ENCODE measurements around the gene MXD4. TPM values are rescaled to one million over a fixed set of nuclear protein-coding genes. Genes with fewer than 3 reads are reported as not detected.

The MXD4 gene
- total RNA-seq, 1 experiment from 2014 or later: 18.9 TPM

DNA sequence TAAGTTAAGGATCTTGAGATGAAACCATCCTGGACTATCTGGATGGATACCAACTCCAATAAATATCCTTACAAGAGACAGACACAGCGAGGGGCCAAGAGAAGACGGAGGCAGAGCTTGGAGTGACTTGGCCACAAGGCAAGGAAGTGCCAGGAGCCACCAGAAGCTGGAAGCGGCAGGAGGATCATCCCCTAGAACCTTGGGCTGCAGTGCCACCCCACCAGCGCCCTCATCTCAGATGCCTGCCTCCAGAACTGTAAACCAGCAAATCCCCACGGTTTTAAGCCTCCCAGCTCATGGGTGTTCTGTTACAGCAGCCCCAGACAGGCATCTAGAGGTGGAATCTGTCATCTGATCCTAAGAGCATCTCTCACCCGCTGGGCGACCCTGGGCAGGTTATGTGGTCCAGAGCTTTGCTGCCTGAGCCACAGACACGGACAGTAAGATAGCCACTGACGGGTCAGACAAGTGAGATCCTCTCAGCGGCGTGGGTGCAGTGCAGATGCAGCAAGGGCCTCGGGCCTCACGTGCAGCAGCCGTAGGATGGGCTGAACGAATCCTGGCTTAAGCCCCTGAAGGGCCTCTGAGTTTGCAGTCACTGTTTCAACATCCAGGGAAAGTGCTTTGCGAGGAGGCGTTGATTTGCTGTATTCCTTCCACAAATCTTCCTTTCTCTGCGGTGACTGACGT, 25.1 kb upstream of the MXD4 start:
- Histone ChIP-seq H3K4me1 (ENCODE audit: insufficient read depth, low read length) (peaks cover 11% of the 10 kb centered on the region), H3K27ac (ENCODE audit: low read length) (no peak overlapping the region), H3K79me2 (ENCODE audit: low read length) (no peaks in the 10 kb centered on the region), H3K4me3 (ENCODE audit: low read length) (no peak overlapping the region), H3K9ac (ENCODE audit: low read length) (no peak overlapping the region), H3F3A (ENCODE audit: low read length, unreplicated experiment) (no peaks in the 10 kb centered on the region), H3K36me3 (ENCODE audit: low read depth, low read length) (no peaks in the 10 kb centered on the region), H3K9me3 (ENCODE audit: low read length) (no peaks in the 10 kb centered on the region), H3K4me2 (ENCODE audit: low read length) (no peak overlapping the region), H2AFZ (ENCODE audit: low read length) (no peak overlapping the region), H3K27me3 (ENCODE audit: low read length) (no peaks in the 10 kb centered on the region), H4K20me1 (ENCODE audit: low read length) (no peaks in the 10 kb centered on the region), H3K9me2 (replicated peaks; ENCODE audit: low read length) (no peaks in the 10 kb centered on the region)
- DNase-seq (no peak), ATAC-seq (no peak)
- intact Hi-C loops (cut with micrococcal nuclease): no loop called here
- TF ChIP-seq, protein P1, sequence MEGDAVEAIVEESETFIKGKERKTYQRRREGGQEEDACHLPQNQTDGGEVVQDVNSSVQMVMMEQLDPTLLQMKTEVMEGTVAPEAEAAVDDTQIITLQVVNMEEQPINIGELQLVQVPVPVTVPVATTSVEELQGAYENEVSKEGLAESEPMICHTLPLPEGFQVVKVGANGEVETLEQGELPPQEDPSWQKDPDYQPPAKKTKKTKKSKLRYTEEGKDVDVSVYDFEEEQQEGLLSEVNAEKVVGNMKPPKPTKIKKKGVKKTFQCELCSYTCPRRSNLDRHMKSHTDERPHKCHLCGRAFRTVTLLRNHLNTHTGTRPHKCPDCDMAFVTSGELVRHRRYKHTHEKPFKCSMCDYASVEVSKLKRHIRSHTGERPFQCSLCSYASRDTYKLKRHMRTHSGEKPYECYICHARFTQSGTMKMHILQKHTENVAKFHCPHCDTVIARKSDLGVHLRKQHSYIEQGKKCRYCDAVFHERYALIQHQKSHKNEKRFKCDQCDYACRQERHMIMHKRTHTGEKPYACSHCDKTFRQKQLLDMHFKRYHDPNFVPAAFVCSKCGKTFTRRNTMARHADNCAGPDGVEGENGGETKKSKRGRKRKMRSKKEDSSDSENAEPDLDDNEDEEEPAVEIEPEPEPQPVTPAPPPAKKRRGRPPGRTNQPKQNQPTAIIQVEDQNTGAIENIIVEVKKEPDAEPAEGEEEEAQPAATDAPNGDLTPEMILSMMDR (conservative IDR thresholded peaks at IDR 0.05; ENCODE audit: low read depth, low read length): no peak
- TF ChIP-seq EZH2phosphoT487 (IDR thresholded peaks at IDR 0.05; ENCODE audit: borderline replicate concordance, low read length) (no peak), EZH2 (IDR thresholded peaks at IDR 0.05; ENCODE audit: low read length, unreplicated experiment) (no peak)
- POLR2A ChIA-PET (ENCODE audit: unreplicated experiment): no interaction called here
- CTCF ChIA-PET: no interaction called here
- no TSS peak for BruUV-seq (replicated peaks)

DNA sequence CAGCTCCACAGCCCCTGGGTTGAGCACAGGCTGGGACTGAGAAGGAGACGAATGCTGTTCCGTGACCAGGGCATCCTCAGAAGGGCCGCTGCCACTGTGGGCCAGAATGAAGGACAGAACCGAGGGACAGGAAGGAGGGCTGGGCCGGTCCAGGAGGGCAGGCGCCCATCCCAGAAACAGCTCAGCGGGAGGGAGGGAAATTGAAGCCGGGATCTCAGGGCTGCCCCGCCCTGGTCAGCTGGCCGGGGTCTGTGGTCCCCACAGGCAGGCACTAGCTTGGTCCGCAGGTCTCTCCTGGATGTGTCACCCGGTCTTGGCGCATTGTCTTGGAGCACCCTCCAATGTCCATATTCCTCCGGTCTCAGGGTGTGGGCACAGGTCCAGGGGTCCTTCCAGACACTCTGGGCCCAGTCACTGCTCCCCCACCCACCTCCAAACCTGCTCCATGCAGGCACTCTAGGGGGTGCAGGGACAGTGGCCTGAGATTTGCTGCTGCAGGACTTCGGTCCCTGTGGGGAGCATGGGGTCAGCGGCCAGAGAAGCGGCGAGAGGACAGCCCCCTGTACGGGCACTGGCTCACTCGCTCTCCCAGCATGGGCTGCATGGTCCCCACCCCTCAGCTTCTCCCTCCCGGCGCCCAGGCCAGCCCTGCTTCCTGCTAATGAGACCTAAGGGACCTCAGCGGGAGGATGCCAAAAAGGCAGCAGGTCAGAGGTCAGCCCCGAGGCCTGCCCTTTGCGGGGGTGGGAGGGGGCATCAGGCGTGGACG, 23.9 kb upstream of the MXD4 start:
- Histone ChIP-seq H3K4me2 (ENCODE audit: low read length) (no peak overlapping the region), H3F3A (ENCODE audit: low read length, unreplicated experiment) (no peaks in the 10 kb centered on the region), H3K27me3 (ENCODE audit: low read length) (no peaks in the 10 kb centered on the region), H3K4me3 (ENCODE audit: low read length) (no peak overlapping the region), H3K79me2 (ENCODE audit: low read length) (no peaks in the 10 kb centered on the region), H3K9me3 (ENCODE audit: low read length) (no peaks in the 10 kb centered on the region), H3K9ac (ENCODE audit: low read length) (no peak overlapping the region), H3K4me1 (ENCODE audit: insufficient read depth, low read length) (peaks cover 11% of the 10 kb centered on the region), H4K20me1 (ENCODE audit: low read length) (no peaks in the 10 kb centered on the region), H3K9me2 (replicated peaks; ENCODE audit: low read length) (no peaks in the 10 kb centered on the region), H2AFZ (ENCODE audit: low read length) (no peak overlapping the region), H3K27ac (ENCODE audit: low read length) (peak overlapping the region; percentile 61), H3K36me3 (ENCODE audit: low read depth, low read length) (no peaks in the 10 kb centered on the region)
- TF ChIP-seq EZH2phosphoT487 (IDR thresholded peaks at IDR 0.05; ENCODE audit: borderline replicate concordance, low read length): no peak
- TF ChIP-seq EZH2 (IDR thresholded peaks at IDR 0.05; ENCODE audit: low read length, unreplicated experiment): no peak
- TF ChIP-seq, protein P1 (conservative IDR thresholded peaks at IDR 0.05; ENCODE audit: low read depth, low read length): no peak
- ATAC-seq: no peak
- BruUV-seq (replicated peaks): no TSS peak
- CTCF ChIA-PET: no interaction called here
- no peak for DNase-seq
- intact Hi-C loops (cut with micrococcal nuclease): no loop called here
- POLR2A ChIA-PET (ENCODE audit: unreplicated experiment): no interaction called here
